Measurements from ENCODE around the gene PDE4D. TPM values are rescaled to one million over a fixed set of nuclear protein-coding genes. Genes with fewer than 3 reads are reported as not detected.
A peak's percentile ranks its signal among the peaks of the same experiment; 100 is the strongest.

PDE4D gene
- total RNA-seq, 1 experiment from 2014 or later = 2.1 TPM

DNA sequence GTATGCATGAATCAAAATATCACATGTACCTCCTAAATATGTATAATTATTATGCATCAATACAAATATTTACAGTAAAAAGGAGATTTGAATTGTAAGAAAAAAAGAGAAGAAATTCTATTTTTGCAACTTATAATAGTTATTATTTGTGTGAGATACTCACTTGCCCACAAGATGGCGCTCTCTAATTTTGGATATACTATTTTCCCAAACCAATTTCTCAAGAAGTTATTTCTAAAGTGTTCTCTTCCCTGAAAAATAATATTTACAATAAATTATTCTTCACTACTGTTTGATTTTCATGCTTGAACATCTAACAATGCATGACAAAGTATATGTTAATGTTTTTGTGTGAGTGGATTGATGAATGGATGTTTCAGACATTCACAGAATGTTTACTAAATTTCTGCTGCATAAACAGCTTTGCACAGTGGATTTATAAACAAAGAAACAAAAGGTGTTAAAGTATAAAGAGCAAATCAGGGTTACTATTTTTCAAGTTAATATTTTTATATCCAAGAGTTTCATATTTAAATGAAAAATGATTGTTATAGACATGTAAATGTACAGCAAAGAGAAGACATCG is 503.4 kb downstream of the PDE4D start:
- Histone ChIP-seq H3K23ac (ENCODE audit: insufficient read length, low read depth, low read length) (no peak overlapping the region), H3T11ph (ENCODE audit: low read length) (no peak overlapping the region), H3K79me2 (ENCODE audit: insufficient read depth, low read length) (no peaks in the 10 kb centered on the region), H3K9me3 (ENCODE audit: control insufficient read depth, low read depth, low read length) (no peaks in the 10 kb centered on the region), H2BK15ac (ENCODE audit: low read depth, low read length) (no peak overlapping the region), H4K91ac (ENCODE audit: insufficient read length, low read depth, low read length) (no peak overlapping the region), H2AFZ (ENCODE audit: low read length) (no peak overlapping the region), H3K4ac (ENCODE audit: low read depth, low read length) (no peak overlapping the region), H2BK5ac (ENCODE audit: insufficient read length, low read length) (no peak overlapping the region), H3K4me2 (ENCODE audit: insufficient read depth, insufficient read length, low read length) (no peak overlapping the region), H4K20me1 (ENCODE audit: control insufficient read depth, insufficient read depth, insufficient read length) (no peaks in the 10 kb centered on the region), H3K56ac (ENCODE audit: insufficient read length, low read depth, low read length) (no peak overlapping the region), H4K8ac (replicated peaks; ENCODE audit: insufficient read length, low read depth, low read length) (no peak overlapping the region), H4K5ac (ENCODE audit: insufficient read length, low read depth, low read length) (no peak overlapping the region), H3K4me1 (ENCODE audit: insufficient read depth, low read length) (no peaks in the 10 kb centered on the region), H3K9ac (ENCODE audit: extremely low read depth, insufficient read length, low read length) (no peak overlapping the region), H2BK20ac (ENCODE audit: low read depth, low read length, poor library complexity, severe bottlenecking) (no peak overlapping the region), H3K23me2 (ENCODE audit: insufficient read length, low read depth, low read length, poor library complexity, severe bottlenecking) (no peaks in the 10 kb centered on the region), H2BK12ac (ENCODE audit: insufficient read length, low read depth, low read length) (no peak overlapping the region), H3K14ac (ENCODE audit: insufficient read depth, low read length) (no peak overlapping the region), H3K79me1 (ENCODE audit: insufficient read depth, low read depth, low read length, poor library complexity, severe bottlenecking) (no peaks in the 10 kb centered on the region), H2AK5ac (ENCODE audit: insufficient read length, low read length) (no peak overlapping the region), H2BK120ac (ENCODE audit: low read depth, low read length, poor library complexity, severe bottlenecking) (no peak overlapping the region), H3K27me3 (ENCODE audit: insufficient read depth, low read length) (no peaks in the 10 kb centered on the region), H3K27ac (ENCODE audit: insufficient read length, low read depth, low read length) (no peak overlapping the region), H3K18ac (ENCODE audit: insufficient read length, low read depth, low read length) (no peak overlapping the region)
- H3K4me1 Mint-ChIP-seq = peaks cover 11 to 14% of the 10 kb centered on the region in 2 experiments
- no peak overlapping the region for H3K27ac Mint-ChIP-seq
- no peak overlapping the region for H3K4me3 Mint-ChIP-seq
- DNase-seq = no peak
- no peaks in the 10 kb centered on the region for H3K27me3 Mint-ChIP-seq (ENCODE audit: low read depth)
- TF ChIP-seq, protein P1, sequence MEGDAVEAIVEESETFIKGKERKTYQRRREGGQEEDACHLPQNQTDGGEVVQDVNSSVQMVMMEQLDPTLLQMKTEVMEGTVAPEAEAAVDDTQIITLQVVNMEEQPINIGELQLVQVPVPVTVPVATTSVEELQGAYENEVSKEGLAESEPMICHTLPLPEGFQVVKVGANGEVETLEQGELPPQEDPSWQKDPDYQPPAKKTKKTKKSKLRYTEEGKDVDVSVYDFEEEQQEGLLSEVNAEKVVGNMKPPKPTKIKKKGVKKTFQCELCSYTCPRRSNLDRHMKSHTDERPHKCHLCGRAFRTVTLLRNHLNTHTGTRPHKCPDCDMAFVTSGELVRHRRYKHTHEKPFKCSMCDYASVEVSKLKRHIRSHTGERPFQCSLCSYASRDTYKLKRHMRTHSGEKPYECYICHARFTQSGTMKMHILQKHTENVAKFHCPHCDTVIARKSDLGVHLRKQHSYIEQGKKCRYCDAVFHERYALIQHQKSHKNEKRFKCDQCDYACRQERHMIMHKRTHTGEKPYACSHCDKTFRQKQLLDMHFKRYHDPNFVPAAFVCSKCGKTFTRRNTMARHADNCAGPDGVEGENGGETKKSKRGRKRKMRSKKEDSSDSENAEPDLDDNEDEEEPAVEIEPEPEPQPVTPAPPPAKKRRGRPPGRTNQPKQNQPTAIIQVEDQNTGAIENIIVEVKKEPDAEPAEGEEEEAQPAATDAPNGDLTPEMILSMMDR (conservative IDR thresholded peaks at IDR 0.05) = peak; percentile 86
- peaks cover 4 to 8% of the 10 kb centered on the region in 2 experiments; a peak in 3 of 5 replicates for H3K9me3 Mint-ChIP-seq
- H3K36me3 Mint-ChIP-seq (ENCODE audit: insufficient read depth in 1 of 3, low read depth in 3 of 3) = peaks cover 0 to 8% (median 0%) of the 10 kb centered on the region in 3 experiments; a peak in 1 of 7 replicates
- WGBS (ENCODE audit: extremely low coverage, insufficient read length, low lambda C conversion rate) = no CpG with 5 or more reads among the region's 2 CpGs
